ENCODE data around the gene N4BP2L1. TPM values are rescaled to one million over a fixed set of nuclear protein-coding genes. Genes with fewer than 3 reads are reported as not detected.

N4BP2L1 gene
- total RNA-seq, 2 donors from 2014 or later, result 4.0 to 10.3 TPM

DNA sequence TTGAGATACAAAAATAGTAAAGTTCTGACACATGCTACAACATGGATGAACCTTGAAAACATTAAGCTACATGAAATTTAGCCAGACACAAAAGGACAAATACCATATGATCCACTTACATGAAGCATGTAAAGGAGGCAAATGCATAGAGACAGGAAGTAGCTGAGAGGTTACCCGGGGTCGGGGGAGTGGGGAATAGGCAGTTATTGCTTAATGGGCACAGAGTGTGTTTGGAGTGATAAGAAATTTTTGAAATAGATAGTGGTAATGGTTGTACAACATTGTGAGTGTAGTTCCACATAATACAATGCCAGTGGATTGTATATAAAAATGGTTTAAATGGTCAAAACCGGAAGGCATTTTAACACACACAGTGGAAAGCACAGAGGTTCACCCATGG lies 4.3 kb downstream of the N4BP2L1 start:
- Mint-ChIP-seq H3K4me3 (no peak overlapping the region), H3K27me3 (ENCODE audit: insufficient read depth) (peaks cover 16% of the 10 kb centered on the region), H3K36me3 (ENCODE audit: low read depth) (peaks cover 11% of the 10 kb centered on the region), H3K27ac (no peak overlapping the region), H3K9me3 (peaks cover 15% of the 10 kb centered on the region), H3K4me1 (peaks cover 9% of the 10 kb centered on the region)
- no peak overlapping the region for H3K9ac ChIP-seq (ENCODE audit: extremely low read depth, low read length, poor library complexity, severe bottlenecking)
- H3K4me3 ChIP-seq (ENCODE audit: low read length), result no peak overlapping the region
- H3K9me3 ChIP-seq (ENCODE audit: control insufficient read depth, low read length), result no peaks in the 10 kb centered on the region
- H3K4me1 ChIP-seq (ENCODE audit: control insufficient read depth, insufficient read depth, low read length), result no peaks in the 10 kb centered on the region
- H3K36me3 ChIP-seq (ENCODE audit: control insufficient read depth, insufficient read depth, low read length), result no peaks in the 10 kb centered on the region
- peaks cover 32% of the 10 kb centered on the region for H3K27me3 ChIP-seq (ENCODE audit: control insufficient read depth, insufficient read depth, low read length, poor library complexity, severe bottlenecking)
- no peak for TF ChIP-seq CTCF (conservative IDR thresholded peaks at IDR 0.05)
- 93 to 94% methylated on average over 3 of the region's 3 CpGs for WGBS, 2 experiments (ENCODE audit: insufficient coverage in 1 of 2, insufficient read length in 1 of 2)
- no peak overlapping the region for H3K27ac ChIP-seq (ENCODE audit: low read depth, low read length)
- no peak for DNase-seq

DNA sequence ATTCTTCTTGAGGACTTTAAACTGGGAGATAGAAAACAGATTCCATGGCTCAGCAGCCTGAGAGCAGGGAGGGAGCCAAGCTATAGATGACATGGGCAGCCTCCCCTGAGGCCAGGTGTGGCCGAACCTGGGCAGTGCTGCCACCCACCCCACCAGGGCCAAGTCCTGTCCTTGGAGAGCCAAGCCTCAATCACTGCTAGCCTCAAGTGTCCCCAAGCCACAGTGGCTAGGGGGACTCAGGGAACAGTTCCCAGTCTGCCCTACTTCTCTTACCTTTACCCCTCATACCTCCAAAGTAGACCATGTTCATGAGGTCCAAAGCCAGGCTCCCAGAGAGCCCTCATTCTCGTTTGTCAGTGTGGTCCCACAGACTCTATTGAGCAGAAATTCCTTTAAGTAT lies 8.1 kb downstream of the N4BP2L1 start:
- peaks cover 5% of the 10 kb centered on the region for H3K9me3 ChIP-seq (ENCODE audit: control insufficient read depth, low read length)
- no peak overlapping the region for H3K27ac ChIP-seq (ENCODE audit: low read depth, low read length)
- no peak overlapping the region for H3K9ac ChIP-seq (ENCODE audit: extremely low read depth, low read length, poor library complexity, severe bottlenecking)
- Mint-ChIP-seq H3K27ac (no peak overlapping the region), H3K36me3 (ENCODE audit: low read depth) (peaks cover 21% of the 10 kb centered on the region), H3K9me3 (peaks cover 31% of the 10 kb centered on the region), H3K4me1 (no peaks in the 10 kb centered on the region), H3K27me3 (ENCODE audit: insufficient read depth) (peaks cover 1% of the 10 kb centered on the region), H3K4me3 (no peak overlapping the region)
- TF ChIP-seq CTCF (conservative IDR thresholded peaks at IDR 0.05), result no peak
- peaks cover 6% of the 10 kb centered on the region for H3K27me3 ChIP-seq (ENCODE audit: control insufficient read depth, insufficient read depth, low read length, poor library complexity, severe bottlenecking)
- H3K4me1 ChIP-seq (ENCODE audit: control insufficient read depth, insufficient read depth, low read length), result no peaks in the 10 kb centered on the region
- no peak for DNase-seq
- no peaks in the 10 kb centered on the region for H3K36me3 ChIP-seq (ENCODE audit: control insufficient read depth, insufficient read depth, low read length)
- WGBS, 2 experiments (ENCODE audit: insufficient coverage in 1 of 2, insufficient read length in 1 of 2), result 90 to 100% methylated on average over 1 to 2 of the region's 2 CpGs
- no peak overlapping the region for H3K4me3 ChIP-seq (ENCODE audit: low read length)

- Mint-ChIP-seq H3K4me1 (no peaks in the 10 kb centered on the region), H3K27ac (no peak overlapping the region), H3K27me3 (ENCODE audit: insufficient read depth) (no peaks in the 10 kb centered on the region), H3K36me3 (ENCODE audit: low read depth) (peaks cover 21% of the 10 kb centered on the region), H3K4me3 (no peak overlapping the region), H3K9me3 (peaks cover 31% of the 10 kb centered on the region)
- TF ChIP-seq CTCF (conservative IDR thresholded peaks at IDR 0.05), result no peak
- 91% methylated on average over 1 of the region's 1 CpG; no CpG with 5 or more reads in 1 of the 2 experiments for WGBS, 2 experiments (ENCODE audit: insufficient coverage in 1 of 2, insufficient read length in 1 of 2)
- Histone ChIP-seq H3K4me1 (ENCODE audit: control insufficient read depth, insufficient read depth, low read length) (no peaks in the 10 kb centered on the region), H3K36me3 (ENCODE audit: control insufficient read depth, insufficient read depth, low read length) (no peaks in the 10 kb centered on the region), H3K9me3 (ENCODE audit: control insufficient read depth, low read length) (peaks cover 5% of the 10 kb centered on the region), H3K27me3 (ENCODE audit: control insufficient read depth, insufficient read depth, low read length, poor library complexity, severe bottlenecking) (no peaks in the 10 kb centered on the region), H3K4me3 (ENCODE audit: low read length) (no peak overlapping the region), H3K9ac (ENCODE audit: extremely low read depth, low read length, poor library complexity, severe bottlenecking) (no peak overlapping the region), H3K27ac (ENCODE audit: low read depth, low read length) (no peak overlapping the region)
- no peak for DNase-seq
Measured at GRCh38 chr13:32417995-32418394, 9.9 kb downstream of the N4BP2L1 start.

Data from endodermal cell (in vitro differentiated cells).